ENCODE measurements around the gene EML2. TPM values are rescaled to one million over a fixed set of nuclear protein-coding genes. Genes with fewer than 3 reads are reported as not detected.

The EML2 gene
- total and polyA plus RNA-seq, 2 of the 8 experiments (the other 6 are each of a cell fraction or from before 2014, with no cell fraction given), result 28.8 to 29.4 TPM

DNA sequence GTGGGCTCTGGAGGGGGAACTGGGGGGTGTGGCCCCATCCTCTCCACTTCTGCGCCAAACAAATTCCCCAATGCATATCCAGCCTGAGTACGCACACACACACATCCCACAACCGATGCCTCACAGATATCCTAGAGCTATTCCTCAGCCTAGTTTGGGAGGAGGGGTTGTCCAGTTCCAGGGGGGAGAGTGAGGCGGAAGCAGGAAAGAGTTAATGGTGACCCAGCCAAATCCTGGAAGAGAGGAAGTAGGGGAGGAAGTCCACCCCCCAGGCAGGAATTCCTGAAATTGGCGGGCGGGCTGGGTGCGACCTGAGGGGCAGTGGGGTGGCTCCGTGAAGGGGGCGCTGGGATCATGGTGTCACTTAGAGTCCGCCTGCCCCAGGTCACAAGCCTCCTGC lies 38.1 kb downstream of the EML2 start:
- H3K4me2 ChIP-seq (ENCODE audit: insufficient read depth in 1 of 2, low read depth in 2 of 2, low read length in 2 of 2), result peak overlapping the region; percentile 58 to 62
- CTCF ChIA-PET (ENCODE audit: partially characterized antibody), result interaction anchor here (1.0 to 2.0 kb wide), 4 partner anchors 13 to 43 kb away, joined by 4 to 7 read pairs (median 5); no protein-coding TSS in a partner anchor

More for the DNA sequence above, 38.1 kb downstream of the EML2 start:
- H3K23ac ChIP-seq (ENCODE audit: insufficient read length), result no peak overlapping the region
- no peaks in the 10 kb centered on the region for H3K9me3 ChIP-seq (ENCODE audit: insufficient read depth in 2 of 2, low read depth in 1 of 2, low read length in 1 of 2)
- no peak overlapping the region for H2AFZ ChIP-seq (ENCODE audit: low read length)
- no peak overlapping the region for H4K91ac ChIP-seq (replicated peaks; ENCODE audit: insufficient read length, low read length)
- peaks cover 36 to 56% (median 49%) of the 10 kb centered on the region in 4 experiments for H3K27me3 ChIP-seq (replicated peaks in 1 of 4; ENCODE audit: control insufficient read depth in 3 of 4, extremely low read depth in 1 of 4, insufficient read depth in 3 of 4, low read length in 3 of 4)
- peaks cover 12 to 23% (median 13%) of the 10 kb centered on the region in 4 experiments for H3K4me1 ChIP-seq (replicated peaks in 1 of 4; ENCODE audit: control insufficient read depth in 3 of 4, insufficient read depth in 4 of 4, low read length in 3 of 4)
- TF ChIP-seq SIX5 (IDR thresholded peaks at IDR 0.05; ENCODE audit: low read depth, low read length), result no peak
- TF ChIP-seq EZH2 (IDR thresholded peaks at IDR 0.05; ENCODE audit: low read depth, low read length, severe bottlenecking), result no peak
- TF ChIP-seq, protein P1, sequence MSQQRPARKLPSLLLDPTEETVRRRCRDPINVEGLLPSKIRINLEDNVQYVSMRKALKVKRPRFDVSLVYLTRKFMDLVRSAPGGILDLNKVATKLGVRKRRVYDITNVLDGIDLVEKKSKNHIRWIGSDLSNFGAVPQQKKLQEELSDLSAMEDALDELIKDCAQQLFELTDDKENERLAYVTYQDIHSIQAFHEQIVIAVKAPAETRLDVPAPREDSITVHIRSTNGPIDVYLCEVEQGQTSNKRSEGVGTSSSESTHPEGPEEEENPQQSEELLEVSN (IDR thresholded peaks at IDR 0.05), result no peak
- TF ChIP-seq POLR2A (IDR thresholded peaks at IDR 0.05; ENCODE audit: control extremely low read depth in 1 of 2, low read depth in 2 of 2, low read length in 2 of 2), result no peak
- no peak for TF ChIP-seq BCL11A (IDR thresholded peaks at IDR 0.05; ENCODE audit: low read depth in 2 of 2, low read length in 2 of 2)
- no peak for TF ChIP-seq POU5F1 (IDR thresholded peaks at IDR 0.05; ENCODE audit: low read depth, low read length)
- no peak for TF ChIP-seq ASH2L (IDR thresholded peaks at IDR 0.05; ENCODE audit: low read length)
- no peak overlapping the region for H3K14ac ChIP-seq (ENCODE audit: insufficient read length)
- no peaks in the 10 kb centered on the region for H3K79me2 ChIP-seq (ENCODE audit: control insufficient read depth in 1 of 2, insufficient read depth in 2 of 2, low read length in 2 of 2)
- no peak overlapping the region for H3K27ac ChIP-seq (ENCODE audit: low read depth, low read length)
- H3K79me1 ChIP-seq (ENCODE audit: low read depth, low read length), result no peaks in the 10 kb centered on the region
- no peaks in the 10 kb centered on the region for H4K20me1 ChIP-seq (replicated peaks in 1 of 2; ENCODE audit: control insufficient read depth in 1 of 2, insufficient read depth in 2 of 2, low read length in 2 of 2)
- H4K5ac ChIP-seq (ENCODE audit: insufficient read length, low read depth, low read length), result no peak overlapping the region
- peak overlapping the region in 1 of 4 experiments; percentile 53; a peak in 3 of 8 replicates for H3K4me3 ChIP-seq (ENCODE audit: extremely low read depth in 1 of 4, insufficient read depth in 2 of 4, low read depth in 3 of 4, low read length in 4 of 4)
- no peak overlapping the region for H3K18ac ChIP-seq (ENCODE audit: extremely low read depth, low read length)
- H2BK15ac ChIP-seq (ENCODE audit: low read length), result peak overlapping the region; percentile 61; the same call in 1 of the 2 replicates
- H2BK12ac ChIP-seq (ENCODE audit: low read depth, low read length), result no peak overlapping the region
- no peak overlapping the region for H3K4ac ChIP-seq (replicated peaks; ENCODE audit: insufficient read length, low read depth, low read length)
- POLR2A ChIA-PET (ENCODE audit: partially characterized antibody), result interaction anchor here (0.8 to 3.0 kb wide), 5 partner anchors 17 to 74 kb away, joined by 3 to 9 read pairs (median 4); partner anchors contain the start of gene EML2
- no peak for FAIRE-seq
- H2BK20ac ChIP-seq (ENCODE audit: low read length), result no peak overlapping the region
- H2BK5ac ChIP-seq (ENCODE audit: low read depth, low read length), result no peak overlapping the region
- no peak overlapping the region for H4K8ac ChIP-seq (ENCODE audit: extremely low read depth, insufficient read depth, low read length)
- H2BK120ac ChIP-seq (replicated peaks; ENCODE audit: low read depth, low read length), result no peak overlapping the region
- WGBS, 2 experiments (ENCODE audit: extremely low coverage in 1 of 2, insufficient coverage in 1 of 2, insufficient read length in 1 of 2, insufficient replicate concordance in 2 of 2, low coverage in 1 of 2, low lambda C conversion rate in 2 of 2, missing lambda C conversion rate in 1 of 2), result 35% methylated on average over 7 of the region's 10 CpGs; no CpG with 5 or more reads in 1 of the 2 experiments
- no peak overlapping the region for H2AK5ac ChIP-seq (ENCODE audit: low read depth, low read length)
- no peak for DNase-seq (ENCODE audit: low read depth in 1 of 2, low spot score in 2 of 2)
- H3K9ac ChIP-seq (replicated peaks in 1 of 4; ENCODE audit: extremely low read depth in 1 of 4, low read depth in 3 of 4, low read length in 3 of 4), result no peak overlapping the region
- H3K36me3 ChIP-seq (ENCODE audit: control insufficient read depth in 2 of 4, insufficient read depth in 4 of 4, low read length in 3 of 4), result no peaks in the 10 kb centered on the region
- peaks cover 13% of the 10 kb centered on the region; the same call in 1 of the 2 replicates for H3K23me2 ChIP-seq (ENCODE audit: low read depth, low read length)
- no peak overlapping the region for H3K56ac ChIP-seq (replicated peaks; ENCODE audit: insufficient read length, low read depth, low read length)

All from H1 (cell line).